DMS53 treated with DMSO at 0.1 percent for 48 hours (cell line): ENCODE measurements around the gene CASTOR2.
"Not testable (repeated sequence)": the region's sequence is repeated elsewhere in the genome, so short reads cannot be mapped to it uniquely, and the experiment has no call there.

ENCODE experiments used
- DNase-seq: peaks from one replicate; lab custom pipeline; 2025; ENCODE audit not compliant: unreplicated experiment; lab: John Stamatoyannopoulos, UW

Gene CASTOR2

GRCh38 chr7:74964511-74965119 is at the start of gene CASTOR2:
TSS of gene CASTOR2 (plus strand) at chr7:74964705. CDS start at chr7:74964986, 281 bp downstream.
- DNase-seq: peak; percentile 29

GRCh38 chr7:74922321-74922890 is 42.1 kb upstream of the CASTOR2 start:
- not testable (repeated sequence) for DNase-seq

- DNase-seq: not testable (repeated sequence)
Observed at GRCh38 chr7:74923644-74924043, 40.9 kb upstream of the CASTOR2 start.

GRCh38 chr7:74926968-74927367 is 37.5 kb upstream of the CASTOR2 start:
- DNase-seq: not testable (repeated sequence)

- DNase-seq: not testable (repeated sequence)
Observed at GRCh38 chr7:74931563-74932328, 32.8 kb upstream of the CASTOR2 start.

GRCh38 chr7:74939429-74939828 is 25.1 kb upstream of the CASTOR2 start:
- not testable (repeated sequence) for DNase-seq

- DNase-seq: not testable (repeated sequence)
Observed at GRCh38 chr7:74941302-74942069, 23.0 kb upstream of the CASTOR2 start.

- DNase-seq: not testable (repeated sequence)
Observed at GRCh38 chr7:74943923-74944322, 20.6 kb upstream of the CASTOR2 start.

- DNase-seq: not testable (repeated sequence)
Observed at GRCh38 chr7:74947741-74948140, 16.8 kb upstream of the CASTOR2 start.

GRCh38 chr7:74953774-74954173 is 10.7 kb upstream of the CASTOR2 start:
- not testable (repeated sequence) for DNase-seq

- DNase-seq: not testable (repeated sequence)
Observed at GRCh38 chr7:74958328-74958727, 6.2 kb upstream of the CASTOR2 start.

GRCh38 chr7:74963704-74964510 is 598 bp upstream of the CASTOR2 start:
- DNase-seq: not testable (repeated sequence)

- DNase-seq: not testable (repeated sequence)
Observed at GRCh38 chr7:74966208-74966854, 1.8 kb downstream of the CASTOR2 start.

GRCh38 chr7:74966909-74967308 is 2.4 kb downstream of the CASTOR2 start:
- not testable (repeated sequence) for DNase-seq

- DNase-seq: not testable (repeated sequence)
Observed at GRCh38 chr7:74971431-74971830, 6.9 kb downstream of the CASTOR2 start.

- DNase-seq: not testable (repeated sequence)
Observed at GRCh38 chr7:74972377-74972776, 7.9 kb downstream of the CASTOR2 start.

GRCh38 chr7:74975959-74976358 is 11.5 kb downstream of the CASTOR2 start:
- DNase-seq: not testable (repeated sequence)

- DNase-seq: not testable (repeated sequence)
Observed at GRCh38 chr7:74977523-74977922, 13.0 kb downstream of the CASTOR2 start.

- not testable (repeated sequence) for DNase-seq
Observed at GRCh38 chr7:74988436-74988835, 23.9 kb downstream of the CASTOR2 start.

- DNase-seq: peak; percentile 7
Observed at GRCh38 chr7:74993121-74993520, 28.6 kb downstream of the CASTOR2 start.
